CD4-positive, alpha-beta T cell (primary cell): ENCODE data around the gene WDFY2. TPM values are rescaled to one million over a fixed set of nuclear protein-coding genes. Genes with fewer than 3 reads are reported as not detected.

Experiments
- ATAC-seq: fragments of 200-7000 bp; cut with Tn5 transposase; one replicate; pipeline ENCODE4 v1.10.0; 2022; ENCODE audit warnings: mild to moderate bottlenecking; ENCODE audit not compliant: poor library complexity
- CTCF ChIA-PET: fragments of 350-600 bp; sonication (Branson Sonifier 250); formaldehyde crosslinking; loops from one replicate; lab custom pipeline; 2021; ENCODE audit warnings: antibody characterized with exemption, inconsistent platforms; lab: Charles Lee
- POLR2A ChIA-PET: fragments of 350-600 bp; sonication (Branson Sonifier 250); formaldehyde crosslinking; loops from one replicate; lab custom pipeline; 2021; ENCODE audit warnings: antibody characterized with exemption, inconsistent platforms; lab: Charles Lee
- DNase-seq, 14 experiments: peaks; one replicate each; pipeline ENCODE4 v3.0.0-alpha.2; 2013 to 2020; ENCODE audit warnings: mixed read lengths in 2 of 14
- H3K27ac ChIP-seq, 2 donors: one replicate each; pipeline versions ENCODE4 v1.5.1 to v1.7.0; 2013; ENCODE audit warnings: low read length in 2 of 2, low read depth in 1 of 2, mild to moderate bottlenecking in 1 of 2
- H3K27me3 ChIP-seq, 2 experiments: 1 replicate in 1 of 2; 2 replicates in 1 of 2; pipeline versions ENCODE4 v1.6.1 to v1.7.0; 2013; ENCODE audit warnings: low read length in 2 of 2, control low read depth in 1 of 2, mild to moderate bottlenecking in 1 of 2, moderate library complexity in 1 of 2; ENCODE audit not compliant: insufficient read depth in 2 of 2, control insufficient read depth in 1 of 2
- H3K36me3 ChIP-seq: one replicate; pipeline ENCODE4 v1.6.1; 2013; ENCODE audit warnings: low read length, control low read depth; ENCODE audit not compliant: insufficient read depth
- H3K4me1 ChIP-seq: one replicate; pipeline ENCODE4 v1.6.1; 2013; ENCODE audit warnings: low read length, control low read depth; ENCODE audit not compliant: insufficient read depth
- H3K4me3 ChIP-seq: one replicate; pipeline ENCODE4 v1.5.1; 2013; ENCODE audit warnings: mild to moderate bottlenecking, low read length, moderate library complexity
- H3K9me3 ChIP-seq, 2 experiments: 1 replicate in 1 of 2; 2 replicates in 1 of 2; pipeline versions ENCODE4 v1.6.1 to v1.7.0; 2013; ENCODE audit warnings: low read length in 2 of 2, mild to moderate bottlenecking in 2 of 2, control low read depth in 1 of 2, moderate library complexity in 1 of 2; ENCODE audit not compliant: control insufficient read depth in 1 of 2, insufficient read depth in 1 of 2
- H3K27ac Mint-ChIP-seq: one replicate; pipeline ENCODE4 v1.8.0; 2020; ENCODE audit warnings: mixed read lengths
- H3K27me3 Mint-ChIP-seq: one replicate; pipeline ENCODE4 v1.8.0; 2021; ENCODE audit warnings: mixed read lengths
- H3K36me3 Mint-ChIP-seq: one replicate; pipeline ENCODE4 v1.8.0; 2021; ENCODE audit warnings: low read depth, mixed read lengths
- H3K4me1 Mint-ChIP-seq: one replicate; pipeline ENCODE4 v1.8.0; 2021; ENCODE audit warnings: low read depth, mixed read lengths
- H3K4me3 Mint-ChIP-seq: one replicate; pipeline ENCODE4 v1.8.0; 2020; ENCODE audit warnings: mild to moderate bottlenecking, mixed read lengths
- H3K9me3 Mint-ChIP-seq: one replicate; pipeline ENCODE4 v1.8.0; 2020; ENCODE audit warnings: mixed read lengths
- intact Hi-C, 2 experiments: fragments of 100-400 bp; cut with DNase I in 1 of 2; cut with micrococcal nuclease in 1 of 2; formaldehyde crosslinking; loops; one replicate each; pipeline versions ENCODE4 v1.15.1 to v1.9.0; 2023 to 2025; cut with DNase I, micrococcal nuclease
- total RNA-seq, 174 experiments: library from RNA in 2 of 174; stranded (reverse) in 2 of 174; gene quantifications; one replicate each; pipeline ENCODE4 v1.2.3 and lab custom pipeline; 2021 to 2026
- TF ChIP-seq, protein P1 (sequence below): fragments of 200-600 bp; IDR thresholded peaks from one replicate; pipeline ENCODE4 v1.8.0; 2022; ENCODE audit warnings: antibody characterized with exemption, mild to moderate bottlenecking

The WDFY2 gene
- total RNA-seq, 2 experiments from 2014 or later, result 21.4 to 21.9 TPM

GRCh38 chr13:51769455-51770127 is 185.3 kb downstream of the WDFY2 start:
- Histone ChIP-seq H3K36me3 (peaks cover 39% of the 10 kb centered on the region), H3K27me3 (no peaks in the 10 kb centered on the region), H3K4me3 (no peak overlapping the region), H3K4me1 (peaks cover 6% of the 10 kb centered on the region), H3K9me3 (no peaks in the 10 kb centered on the region), H3K27ac (no peak overlapping the region)
- no peak for DNase-seq
- POLR2A ChIA-PET, result no interaction called here
- H3K27ac Mint-ChIP-seq, result peak overlapping the region; percentile 17
- H3K9me3 Mint-ChIP-seq, result no peaks in the 10 kb centered on the region
- peaks cover 14% of the 10 kb centered on the region for H3K4me1 Mint-ChIP-seq
- CTCF ChIA-PET, result no interaction called here
- ATAC-seq, result no peak
- TF ChIP-seq, protein P1, sequence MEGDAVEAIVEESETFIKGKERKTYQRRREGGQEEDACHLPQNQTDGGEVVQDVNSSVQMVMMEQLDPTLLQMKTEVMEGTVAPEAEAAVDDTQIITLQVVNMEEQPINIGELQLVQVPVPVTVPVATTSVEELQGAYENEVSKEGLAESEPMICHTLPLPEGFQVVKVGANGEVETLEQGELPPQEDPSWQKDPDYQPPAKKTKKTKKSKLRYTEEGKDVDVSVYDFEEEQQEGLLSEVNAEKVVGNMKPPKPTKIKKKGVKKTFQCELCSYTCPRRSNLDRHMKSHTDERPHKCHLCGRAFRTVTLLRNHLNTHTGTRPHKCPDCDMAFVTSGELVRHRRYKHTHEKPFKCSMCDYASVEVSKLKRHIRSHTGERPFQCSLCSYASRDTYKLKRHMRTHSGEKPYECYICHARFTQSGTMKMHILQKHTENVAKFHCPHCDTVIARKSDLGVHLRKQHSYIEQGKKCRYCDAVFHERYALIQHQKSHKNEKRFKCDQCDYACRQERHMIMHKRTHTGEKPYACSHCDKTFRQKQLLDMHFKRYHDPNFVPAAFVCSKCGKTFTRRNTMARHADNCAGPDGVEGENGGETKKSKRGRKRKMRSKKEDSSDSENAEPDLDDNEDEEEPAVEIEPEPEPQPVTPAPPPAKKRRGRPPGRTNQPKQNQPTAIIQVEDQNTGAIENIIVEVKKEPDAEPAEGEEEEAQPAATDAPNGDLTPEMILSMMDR, result no peak
- H3K4me3 Mint-ChIP-seq, result no peak overlapping the region
- H3K27me3 Mint-ChIP-seq, result no peaks in the 10 kb centered on the region
- intact Hi-C loops, result loop anchor here in 1 of 2 experiments (10.0 kb wide), 1 partner anchor 185 kb away; the partner anchor contains the start of gene WDFY2
- H3K36me3 Mint-ChIP-seq, result peaks cover 55% of the 10 kb centered on the region

- no peaks in the 10 kb centered on the region for H3K9me3 Mint-ChIP-seq
- POLR2A ChIA-PET, result no interaction called here
- no peaks in the 10 kb centered on the region for H3K9me3 ChIP-seq
- peaks cover under 1% of the 10 kb centered on the region for H3K4me1 ChIP-seq
- ATAC-seq (no peak), DNase-seq (no peak)
- CTCF ChIA-PET, result no interaction called here
- no peak overlapping the region for H3K27ac Mint-ChIP-seq
- no peaks in the 10 kb centered on the region for H3K27me3 ChIP-seq
- peaks cover 8% of the 10 kb centered on the region for H3K4me1 Mint-ChIP-seq
- intact Hi-C loops, result no loop called here
- H3K36me3 Mint-ChIP-seq, result peaks cover 55% of the 10 kb centered on the region
- peaks cover 39% of the 10 kb centered on the region for H3K36me3 ChIP-seq
- H3K4me3 Mint-ChIP-seq, result no peak overlapping the region
- no peaks in the 10 kb centered on the region for H3K27me3 Mint-ChIP-seq
- no peak overlapping the region for H3K27ac ChIP-seq
- TF ChIP-seq, protein P1, result no peak
- H3K4me3 ChIP-seq, result no peak overlapping the region
Observed at GRCh38 chr13:51770160-51770559, 185.9 kb downstream of the WDFY2 start.

DNA sequence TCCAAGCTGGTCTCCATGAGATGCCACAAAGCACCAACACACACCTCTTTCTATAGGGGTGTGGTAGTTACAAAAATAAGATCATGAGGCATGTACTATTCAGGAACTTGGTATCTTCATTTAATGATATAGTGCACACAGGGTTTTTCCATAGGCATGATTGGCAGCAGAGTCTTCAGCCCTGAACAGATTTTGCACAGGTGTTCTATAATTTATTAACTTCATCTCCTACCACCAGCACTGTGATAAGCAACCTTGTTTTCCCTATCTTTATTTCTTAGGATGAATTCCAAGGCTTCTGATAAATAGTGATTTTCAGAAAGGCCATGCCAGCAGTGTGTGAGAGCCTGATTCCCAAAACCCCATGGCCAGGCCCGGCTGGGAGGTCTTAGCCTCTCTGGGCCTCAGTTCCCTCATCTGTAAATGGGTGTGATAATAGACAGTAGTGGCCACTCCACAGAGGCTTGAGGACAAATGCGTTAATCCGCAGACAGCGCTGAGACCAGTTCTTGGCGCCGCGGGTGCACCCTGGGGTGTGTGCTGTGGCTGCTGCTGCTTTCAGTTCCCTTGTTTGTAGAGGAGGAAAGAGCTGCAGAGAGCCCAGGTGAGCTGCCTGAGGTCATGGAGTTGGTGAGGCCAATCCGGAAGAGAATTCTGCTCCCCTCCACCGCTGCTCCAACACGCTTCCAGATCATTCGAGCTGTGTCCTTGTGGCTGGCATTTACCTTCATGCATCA is 186.6 kb downstream of the WDFY2 start:
- no peak overlapping the region for H3K27ac Mint-ChIP-seq
- TF ChIP-seq, protein P1, result no peak
- intact Hi-C loops, result no loop called here
- Histone ChIP-seq H3K27ac (no peak overlapping the region), H3K27me3 (no peaks in the 10 kb centered on the region), H3K4me1 (no peaks in the 10 kb centered on the region), H3K9me3 (no peaks in the 10 kb centered on the region), H3K36me3 (peaks cover 39% of the 10 kb centered on the region), H3K4me3 (no peak overlapping the region)
- ChIA-PET POLR2A (no interaction called here), CTCF (no interaction called here)
- H3K9me3 Mint-ChIP-seq, result no peaks in the 10 kb centered on the region
- peaks cover 55% of the 10 kb centered on the region for H3K36me3 Mint-ChIP-seq
- no peaks in the 10 kb centered on the region for H3K27me3 Mint-ChIP-seq
- H3K4me1 Mint-ChIP-seq, result peaks cover 1% of the 10 kb centered on the region
- no peak overlapping the region for H3K4me3 Mint-ChIP-seq
- no peak for ATAC-seq
- DNase-seq, result no peak
